Nephron progenitor cell (in vitro differentiated cells): ENCODE results near the gene AMDHD1.
A peak's percentile ranks its signal among the peaks of the same experiment; 100 is the strongest.

Experiments used
- DNase-seq: peaks from one replicate; pipeline ENCODE4 v3.0.0; 2021
- H3K27ac Mint-ChIP-seq: 2 replicates; pipeline ENCODE4 v1.8.0; 2021; ENCODE audit warnings: mild to moderate bottlenecking, moderate library complexity, mixed read lengths
- H3K27me3 Mint-ChIP-seq: 2 replicates; pipeline ENCODE4 v1.8.0; 2021; ENCODE audit warnings: mild to moderate bottlenecking, low read depth, mixed read lengths; ENCODE audit not compliant: poor library complexity
- H3K36me3 Mint-ChIP-seq: 2 replicates; pipeline ENCODE4 v1.8.0; 2021; ENCODE audit warnings: low read depth, mixed read lengths
- H3K4me1 Mint-ChIP-seq: 2 replicates; pipeline ENCODE4 v1.8.0; 2021; ENCODE audit warnings: mixed read lengths
- H3K4me3 Mint-ChIP-seq: 2 replicates; pipeline ENCODE4 v1.8.0; 2021; ENCODE audit warnings: mild to moderate bottlenecking, moderate library complexity, mixed read lengths
- H3K9me3 Mint-ChIP-seq: 2 replicates; pipeline ENCODE4 v1.8.0; 2021; ENCODE audit warnings: mild to moderate bottlenecking, moderate library complexity, mixed read lengths
- CTCF ChIP-seq: fragments of 200-600 bp; sonication (generic); IDR thresholded peaks from 2 replicates; pipeline ENCODE4 v1.5.0; 2021; ENCODE audit warnings: antibody characterized with exemption

The AMDHD1 gene

DNA sequence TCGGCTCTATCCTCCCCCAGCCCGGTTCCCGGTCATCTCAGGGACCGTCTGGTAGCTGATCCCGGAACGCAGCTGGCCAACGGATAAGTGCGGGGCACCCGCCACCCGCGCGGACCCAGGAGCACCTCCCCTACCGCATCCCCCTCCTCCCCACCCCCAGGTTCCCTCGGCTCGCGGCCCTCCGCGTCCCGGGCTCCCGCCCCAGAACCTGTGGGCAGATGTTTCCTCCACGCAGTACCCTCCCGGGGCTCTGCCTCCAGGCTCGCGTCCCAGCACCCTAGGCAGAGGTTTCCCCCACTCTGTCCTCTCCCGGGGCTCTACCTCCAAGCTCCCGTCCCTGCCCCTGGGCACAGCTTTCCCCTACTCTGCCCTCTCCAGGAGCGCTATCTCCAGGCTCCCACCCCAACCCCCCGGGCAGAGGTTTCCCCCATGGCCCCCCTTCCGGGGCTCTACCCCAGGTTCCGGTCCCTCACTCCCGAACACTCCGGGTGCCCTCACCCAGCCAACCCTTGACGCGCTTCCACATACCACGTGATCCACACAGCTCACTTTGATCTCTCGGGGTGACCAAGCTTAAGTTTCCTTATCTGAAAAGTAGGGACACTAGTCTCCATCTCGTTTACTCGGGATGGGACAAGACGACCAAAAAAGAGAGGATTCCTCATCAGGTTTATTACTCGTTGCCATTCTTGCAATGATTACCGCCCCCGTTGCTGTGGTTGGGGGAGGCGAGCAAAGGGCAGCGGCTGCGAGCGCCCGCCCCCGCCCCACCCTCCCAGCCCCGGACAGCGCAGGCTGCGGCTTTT, 404 bp upstream of the AMDHD1 start, which contains the start of gene CCDC38:
TSS of gene CCDC38 (minus strand) at position 91 of the 806 bp plus-strand sequence. CDS start 6,105 bp downstream, outside the sequence.
- Mint-ChIP-seq H3K9me3 (peaks cover 8% of the 10 kb centered on the region), H3K36me3 (no peaks in the 10 kb centered on the region), H3K27ac (peak within 1 kb of the TSS; percentile 8), H3K4me3 (peak within 1 kb of the TSS; percentile 94), H3K4me1 (peaks cover 16% of the 10 kb centered on the region), H3K27me3 (peaks cover 24% of the 10 kb centered on the region)
- DNase-seq, result peak; percentile 65
- TF ChIP-seq CTCF, result no peak

DNA sequence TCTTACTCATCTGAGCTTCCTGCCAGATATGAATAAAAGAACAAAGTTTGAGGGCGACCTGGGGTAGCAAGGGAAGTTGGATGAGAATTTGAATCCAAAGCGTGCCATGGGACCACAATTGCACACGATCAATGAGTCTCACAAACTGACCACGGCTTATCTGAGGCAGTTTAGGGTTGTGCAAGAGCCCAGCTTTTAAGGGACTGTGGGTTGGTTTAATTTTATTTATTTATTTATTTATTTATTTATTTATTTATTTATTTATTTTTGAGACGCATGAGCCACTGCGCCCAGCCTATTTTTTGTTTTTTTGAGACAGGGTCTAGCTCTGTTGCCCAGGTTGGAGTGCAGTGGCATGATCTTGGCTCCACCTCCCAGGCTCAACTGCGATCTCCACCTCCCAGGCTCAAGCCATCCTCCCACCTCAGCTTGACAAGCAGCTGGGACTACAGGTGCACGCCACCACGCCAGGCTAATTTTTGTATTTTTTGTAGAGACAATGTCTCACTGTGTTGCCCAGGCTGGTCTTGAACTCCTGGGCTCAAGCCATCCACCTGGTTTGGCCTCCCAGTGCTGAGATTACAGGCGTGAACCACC, 1.1 kb downstream of the AMDHD1 start:
- no peak for DNase-seq
- TF ChIP-seq CTCF, result no peak
- peaks cover 16% of the 10 kb centered on the region for H3K4me1 Mint-ChIP-seq
- H3K4me3 Mint-ChIP-seq, result peak overlapping the region; percentile 94
- H3K9me3 Mint-ChIP-seq, result peaks cover 8% of the 10 kb centered on the region
- no peaks in the 10 kb centered on the region for H3K36me3 Mint-ChIP-seq
- H3K27ac Mint-ChIP-seq, result no peak overlapping the region
- peaks cover 25% of the 10 kb centered on the region for H3K27me3 Mint-ChIP-seq

DNA sequence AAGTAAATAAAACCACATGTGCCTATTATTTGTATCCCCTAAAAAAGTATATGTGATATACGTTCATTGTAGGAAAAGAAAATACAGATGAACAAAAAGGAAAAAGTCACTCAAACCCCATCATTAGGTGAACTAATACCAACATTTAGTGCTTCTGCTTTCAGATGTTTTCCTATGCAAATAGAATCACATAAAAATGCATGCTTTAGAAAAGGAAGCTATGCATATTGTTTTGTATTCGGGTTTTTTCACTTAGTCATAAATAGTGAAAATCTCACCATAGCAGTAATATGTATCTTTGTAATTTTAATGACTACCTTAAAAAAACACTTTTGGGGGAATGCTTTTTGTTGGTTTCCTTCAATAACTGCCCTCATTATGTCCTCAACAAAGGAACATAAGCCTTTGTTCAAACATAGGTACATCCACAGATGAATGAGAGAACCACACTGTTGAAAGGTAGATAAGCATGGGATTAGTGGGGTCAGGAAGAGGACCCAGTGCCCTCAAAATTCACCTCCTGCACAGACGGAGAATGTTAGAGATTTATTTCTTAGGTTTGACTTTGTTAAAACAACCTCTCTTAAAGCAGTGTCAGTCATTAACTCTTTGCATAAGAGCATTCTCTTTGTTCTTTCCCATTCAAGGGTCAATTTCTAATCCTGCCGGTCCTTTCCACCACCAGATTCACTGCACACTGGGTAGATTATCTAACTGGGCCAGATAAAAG, 6.5 kb downstream of the AMDHD1 start:
- Mint-ChIP-seq H3K4me1 (no peaks in the 10 kb centered on the region), H3K27me3 (peaks cover 26% of the 10 kb centered on the region), H3K27ac (no peak overlapping the region), H3K9me3 (peaks cover 15% of the 10 kb centered on the region), H3K36me3 (no peaks in the 10 kb centered on the region), H3K4me3 (no peak overlapping the region)
- DNase-seq, result no peak
- TF ChIP-seq CTCF, result no peak

DNA sequence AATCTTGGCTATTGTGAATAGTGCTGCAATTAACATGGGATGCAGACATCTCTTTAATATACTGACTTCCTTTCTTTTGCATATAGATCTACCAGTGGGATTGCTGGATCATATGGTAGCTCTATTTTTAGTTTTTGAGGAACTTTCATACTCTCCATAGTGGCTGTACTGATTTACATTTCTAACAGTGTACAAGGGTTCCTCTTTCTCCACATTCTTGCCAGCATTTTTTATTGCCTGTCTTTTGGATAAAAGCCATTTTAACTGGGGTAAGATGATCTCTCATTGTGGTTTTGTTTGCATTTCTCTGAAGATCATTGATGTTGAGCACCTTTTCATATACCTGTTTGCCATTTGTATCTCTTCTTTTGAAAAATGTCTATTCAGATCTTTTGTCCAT, 8.4 kb downstream of the AMDHD1 start:
- H3K36me3 Mint-ChIP-seq, result no peaks in the 10 kb centered on the region
- no peak for DNase-seq
- H3K4me3 Mint-ChIP-seq, result no peak overlapping the region
- no peaks in the 10 kb centered on the region for H3K4me1 Mint-ChIP-seq
- peaks cover 17% of the 10 kb centered on the region for H3K27me3 Mint-ChIP-seq
- no peak overlapping the region for H3K27ac Mint-ChIP-seq
- H3K9me3 Mint-ChIP-seq, result peaks cover 7% of the 10 kb centered on the region
- TF ChIP-seq CTCF, result no peak

- no peaks in the 10 kb centered on the region for H3K36me3 Mint-ChIP-seq
- no peaks in the 10 kb centered on the region for H3K4me1 Mint-ChIP-seq
- peaks cover 7% of the 10 kb centered on the region for H3K9me3 Mint-ChIP-seq
- DNase-seq, result no peak
- no peak overlapping the region for H3K4me3 Mint-ChIP-seq
- H3K27me3 Mint-ChIP-seq, result peaks cover 25% of the 10 kb centered on the region
- no peak overlapping the region for H3K27ac Mint-ChIP-seq
- TF ChIP-seq CTCF, result no peak
These were observed 9.9 kb downstream of the AMDHD1 start for GRCh38 chr12:95953000-95953399.
